HepG2 (cell line): ENCODE measurements around the gene GNG12. TPM values are rescaled to one million over a fixed set of nuclear protein-coding genes. Genes with fewer than 3 reads are reported as not detected.
A peak's percentile ranks its signal among the peaks of the same experiment; 100 is the strongest.

Experiments used
- EEA1 ChIP-seq: sonication (generic); formaldehyde crosslinking; IDR thresholded peaks from 2 replicates; pipeline ENCODE4 v1.5.1; 2020; ENCODE audit warnings: mild to moderate bottlenecking, missing genetic modification reagents, borderline replicate concordance
- ERF ChIP-seq: IDR thresholded peaks from 2 replicates; pipeline ENCODE4 v1.6.1; 2018; ENCODE audit warnings: missing biosample characterization, missing genetic modification reagents
- ESRRA ChIP-seq: sonication (generic); formaldehyde crosslinking; IDR thresholded peaks from 2 replicates; pipeline ENCODE4 v1.5.1; 2020; ENCODE audit warnings: mild to moderate bottlenecking, low read depth, missing genetic modification reagents
- MLLT10 ChIP-seq: sonication (generic); formaldehyde crosslinking; IDR thresholded peaks from 2 replicates; pipeline ENCODE4 v1.4.0; 2020; ENCODE audit warnings: missing genetic modification reagents
- NR2F6 ChIP-seq, 2 experiments: IDR thresholded peaks; 2 replicates each; pipeline ENCODE4 v1.6.1; 2016; ENCODE audit warnings: antibody characterized with exemption in 1 of 2, mild to moderate bottlenecking in 1 of 2
- RAD21 ChIP-seq: fragments of 450-650 bp; formaldehyde crosslinking; IDR thresholded peaks from 2 replicates; pipeline ENCODE4 v1.5.0; 2020; ENCODE audit warnings: mild to moderate bottlenecking
- SALL2 ChIP-seq: sonication (generic); formaldehyde crosslinking; IDR thresholded peaks from 2 replicates; pipeline ENCODE4 v1.8.1; 2023; ENCODE audit warnings: mild to moderate bottlenecking, missing genetic modification reagents, inconsistent platforms
- TERF1 ChIP-seq: sonication (generic); formaldehyde crosslinking; IDR thresholded peaks from 2 replicates; pipeline ENCODE4 v1.8.0; 2022; ENCODE audit warnings: mild to moderate bottlenecking, missing genetic modification reagents, moderate library complexity
- TRIM22 ChIP-seq: fragments of 450-650 bp; IDR thresholded peaks from 2 replicates; pipeline ENCODE4 v1.6.1; 2017
- ZNF121 ChIP-seq: sonication (generic); formaldehyde crosslinking; IDR thresholded peaks from 2 replicates; pipeline ENCODE4 v1.5.0; 2020; ENCODE audit warnings: mild to moderate bottlenecking, missing genetic modification reagents
- ZNF333 ChIP-seq: sonication (generic); formaldehyde crosslinking; IDR thresholded peaks from 2 replicates; pipeline ENCODE4 v1.4.0; 2020; ENCODE audit warnings: mild to moderate bottlenecking, missing genetic modification reagents, borderline replicate concordance
- ZNF543 ChIP-seq: sonication (generic); formaldehyde crosslinking; IDR thresholded peaks from 2 replicates; pipeline ENCODE4 v1.4.0; 2020; ENCODE audit warnings: mild to moderate bottlenecking, missing genetic modification reagents
- ZNF567 ChIP-seq: sonication (generic); formaldehyde crosslinking; IDR thresholded peaks from 2 replicates; pipeline ENCODE4 v1.8.1; 2023; ENCODE audit warnings: mild to moderate bottlenecking, missing genetic modification reagents, borderline replicate concordance
- ZNF607 ChIP-seq: sonication (generic); formaldehyde crosslinking; IDR thresholded peaks from 2 replicates; pipeline ENCODE4 v1.5.1; 2020; ENCODE audit warnings: missing genetic modification reagents, mild to moderate bottlenecking, borderline replicate concordance
- ZNF746 ChIP-seq: sonication (generic); formaldehyde crosslinking; IDR thresholded peaks from 2 replicates; pipeline ENCODE4 v1.8.0; 2022; ENCODE audit warnings: mild to moderate bottlenecking, missing genetic modification reagents
- polyA plus RNA-seq, 8 experiments: library from polyadenylated mRNA; depleted of rRNA in 3 of 8; stranded (reverse) in 7 of 8; unstranded in 1 of 8; fragments of >200 nt; fragmentation: Illumina TruSeq in 4 of 8; extraction: Trizol in 4 of 8; gene quantifications; 2 replicates each; pipeline versions ENCODE4 v1.2.1 to v1.2.3, GENCODE V29; 2011 to 2016; ENCODE audit warnings: low read depth in 4 of 8, missing spikeins in 1 of 8, mixed read lengths in 1 of 8; ENCODE audit not compliant: insufficient read depth in 1 of 8
- total RNA-seq, 5 experiments: library from RNA; depleted of rRNA; stranded (reverse); fragments of >200 nt; fragmentation: Illumina TruSeq; extraction: Trizol; gene quantifications; 2 replicates each; pipeline ENCODE4 v1.2.3, GENCODE V29; 2016; ENCODE audit warnings: low read depth in 1 of 5
- TF ChIP-seq, protein P1 (sequence below): sonication (generic); formaldehyde crosslinking; conservative IDR thresholded peaks from 2 replicates; pipeline ENCODE4 v1.5.0; 2020; ENCODE audit warnings: missing genetic modification reagents
- TF ChIP-seq, protein P2 (sequence below): sonication (generic); formaldehyde crosslinking; conservative IDR thresholded peaks from 2 replicates; pipeline ENCODE4 v1.4.0; 2020; ENCODE audit warnings: missing genetic modification reagents
- TF ChIP-seq, protein P3 (sequence below): sonication (generic); formaldehyde crosslinking; IDR thresholded peaks from 2 replicates; pipeline ENCODE4 v1.4.0; 2020; ENCODE audit warnings: missing genetic modification reagents

The GNG12 gene
- total and polyA plus RNA-seq, 2 of the 13 experiments (the other 11 are each of a cell fraction or from before 2014, with no cell fraction given): 0.11 TPM

DNA sequence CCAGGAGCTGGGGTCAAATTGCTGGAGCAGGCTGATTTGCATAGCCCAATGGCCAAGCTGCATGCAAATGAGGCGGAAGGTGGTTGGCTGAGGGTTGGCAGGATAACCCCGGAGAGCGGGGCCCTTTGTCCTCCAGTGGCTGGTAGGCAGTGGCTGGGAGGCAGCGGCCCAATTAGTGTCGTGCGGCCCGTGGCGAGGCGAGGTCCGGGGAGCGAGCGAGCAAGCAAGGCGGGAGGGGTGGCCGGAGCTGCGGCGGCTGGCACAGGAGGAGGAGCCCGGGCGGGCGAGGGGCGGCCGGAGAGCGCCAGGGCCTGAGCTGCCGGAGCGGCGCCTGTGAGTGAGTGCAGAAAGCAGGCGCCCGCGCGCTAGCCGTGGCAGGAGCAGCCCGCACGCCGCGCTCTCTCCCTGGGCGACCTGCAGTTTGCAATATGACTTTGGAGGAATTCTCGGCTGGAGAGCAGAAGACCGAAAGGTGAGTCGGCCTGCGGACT lies 148.2 kb downstream of the GNG12 start, which contains the start of gene GADD45A (continued):
- no peak for TF ChIP-seq ESRRA (CRISPR knock-in tag)
- no peak for TF ChIP-seq TRIM22
- TF ChIP-seq, protein P1, sequence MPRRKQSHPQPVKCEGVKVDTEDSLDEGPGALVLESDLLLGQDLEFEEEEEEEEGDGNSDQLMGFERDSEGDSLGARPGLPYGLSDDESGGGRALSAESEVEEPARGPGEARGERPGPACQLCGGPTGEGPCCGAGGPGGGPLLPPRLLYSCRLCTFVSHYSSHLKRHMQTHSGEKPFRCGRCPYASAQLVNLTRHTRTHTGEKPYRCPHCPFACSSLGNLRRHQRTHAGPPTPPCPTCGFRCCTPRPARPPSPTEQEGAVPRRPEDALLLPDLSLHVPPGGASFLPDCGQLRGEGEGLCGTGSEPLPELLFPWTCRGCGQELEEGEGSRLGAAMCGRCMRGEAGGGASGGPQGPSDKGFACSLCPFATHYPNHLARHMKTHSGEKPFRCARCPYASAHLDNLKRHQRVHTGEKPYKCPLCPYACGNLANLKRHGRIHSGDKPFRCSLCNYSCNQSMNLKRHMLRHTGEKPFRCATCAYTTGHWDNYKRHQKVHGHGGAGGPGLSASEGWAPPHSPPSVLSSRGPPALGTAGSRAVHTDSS (CRISPR knock-in tag): no peak
- 0 out of 2 replicates have a peak, but pooled peaks have one; percentile 6 for TF ChIP-seq NR2F6 (IDR thresholded peaks at IDR 0.05)
- TF ChIP-seq NR2F6 (CRISPR knock-in tag; IDR thresholded peaks at IDR 0.05): peak; percentile 67
- TF ChIP-seq SALL2 (CRISPR knock-in tag): peak; percentile 97
- peak; percentile 75; the same call in 1 of the 2 replicates for TF ChIP-seq ZNF121
- TF ChIP-seq ZNF543 (CRISPR knock-in tag): peak; percentile 70; the same call in 1 of the 2 replicates
- peak; percentile 70; the same call in 1 of the 2 replicates for TF ChIP-seq EEA1 (CRISPR knock-in tag)
- TF ChIP-seq ZNF333 (CRISPR knock-in tag): peak; percentile 77; the same call in 1 of the 2 replicates
- TF ChIP-seq ZNF567 (CRISPR knock-in tag): 0 out of 2 replicates have a peak, but pooled peaks have one; percentile 44
- peak; percentile 61; the same call in 1 of the 2 replicates for TF ChIP-seq MLLT10 (CRISPR knock-in tag)
- TF ChIP-seq ZNF607 (CRISPR knock-in tag): peak; percentile 98
- TF ChIP-seq ERF (CRISPR knock-in tag): peak; percentile 93
- TF ChIP-seq, protein P2, sequence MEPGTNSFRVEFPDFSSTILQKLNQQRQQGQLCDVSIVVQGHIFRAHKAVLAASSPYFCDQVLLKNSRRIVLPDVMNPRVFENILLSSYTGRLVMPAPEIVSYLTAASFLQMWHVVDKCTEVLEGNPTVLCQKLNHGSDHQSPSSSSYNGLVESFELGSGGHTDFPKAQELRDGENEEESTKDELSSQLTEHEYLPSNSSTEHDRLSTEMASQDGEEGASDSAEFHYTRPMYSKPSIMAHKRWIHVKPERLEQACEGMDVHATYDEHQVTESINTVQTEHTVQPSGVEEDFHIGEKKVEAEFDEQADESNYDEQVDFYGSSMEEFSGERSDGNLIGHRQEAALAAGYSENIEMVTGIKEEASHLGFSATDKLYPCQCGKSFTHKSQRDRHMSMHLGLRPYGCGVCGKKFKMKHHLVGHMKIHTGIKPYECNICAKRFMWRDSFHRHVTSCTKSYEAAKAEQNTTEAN (CRISPR knock-in tag): no peak
- TF ChIP-seq, protein P3, sequence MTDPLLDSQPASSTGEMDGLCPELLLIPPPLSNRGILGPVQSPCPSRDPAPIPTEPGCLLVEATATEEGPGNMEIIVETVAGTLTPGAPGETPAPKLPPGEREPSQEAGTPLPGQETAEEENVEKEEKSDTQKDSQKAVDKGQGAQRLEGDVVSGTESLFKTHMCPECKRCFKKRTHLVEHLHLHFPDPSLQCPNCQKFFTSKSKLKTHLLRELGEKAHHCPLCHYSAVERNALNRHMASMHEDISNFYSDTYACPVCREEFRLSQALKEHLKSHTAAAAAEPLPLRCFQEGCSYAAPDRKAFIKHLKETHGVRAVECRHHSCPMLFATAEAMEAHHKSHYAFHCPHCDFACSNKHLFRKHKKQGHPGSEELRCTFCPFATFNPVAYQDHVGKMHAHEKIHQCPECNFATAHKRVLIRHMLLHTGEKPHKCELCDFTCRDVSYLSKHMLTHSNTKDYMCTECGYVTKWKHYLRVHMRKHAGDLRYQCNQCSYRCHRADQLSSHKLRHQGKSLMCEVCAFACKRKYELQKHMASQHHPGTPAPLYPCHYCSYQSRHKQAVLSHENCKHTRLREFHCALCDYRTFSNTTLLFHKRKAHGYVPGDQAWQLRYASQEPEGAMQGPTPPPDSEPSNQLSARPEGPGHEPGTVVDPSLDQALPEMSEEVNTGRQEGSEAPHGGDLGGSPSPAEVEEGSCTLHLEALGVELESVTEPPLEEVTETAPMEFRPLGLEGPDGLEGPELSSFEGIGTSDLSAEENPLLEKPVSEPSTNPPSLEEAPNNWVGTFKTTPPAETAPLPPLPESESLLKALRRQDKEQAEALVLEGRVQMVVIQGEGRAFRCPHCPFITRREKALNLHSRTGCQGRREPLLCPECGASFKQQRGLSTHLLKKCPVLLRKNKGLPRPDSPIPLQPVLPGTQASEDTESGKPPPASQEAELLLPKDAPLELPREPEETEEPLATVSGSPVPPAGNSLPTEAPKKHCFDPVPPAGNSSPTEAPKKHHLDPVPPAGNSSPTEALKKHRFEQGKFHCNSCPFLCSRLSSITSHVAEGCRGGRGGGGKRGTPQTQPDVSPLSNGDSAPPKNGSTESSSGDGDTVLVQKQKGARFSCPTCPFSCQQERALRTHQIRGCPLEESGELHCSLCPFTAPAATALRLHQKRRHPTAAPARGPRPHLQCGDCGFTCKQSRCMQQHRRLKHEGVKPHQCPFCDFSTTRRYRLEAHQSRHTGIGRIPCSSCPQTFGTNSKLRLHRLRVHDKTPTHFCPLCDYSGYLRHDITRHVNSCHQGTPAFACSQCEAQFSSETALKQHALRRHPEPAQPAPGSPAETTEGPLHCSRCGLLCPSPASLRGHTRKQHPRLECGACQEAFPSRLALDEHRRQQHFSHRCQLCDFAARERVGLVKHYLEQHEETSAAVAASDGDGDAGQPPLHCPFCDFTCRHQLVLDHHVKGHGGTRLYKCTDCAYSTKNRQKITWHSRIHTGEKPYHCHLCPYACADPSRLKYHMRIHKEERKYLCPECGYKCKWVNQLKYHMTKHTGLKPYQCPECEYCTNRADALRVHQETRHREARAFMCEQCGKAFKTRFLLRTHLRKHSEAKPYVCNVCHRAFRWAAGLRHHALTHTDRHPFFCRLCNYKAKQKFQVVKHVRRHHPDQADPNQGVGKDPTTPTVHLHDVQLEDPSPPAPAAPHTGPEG (CRISPR knock-in tag): peak; percentile 92
- peak; percentile 77 for TF ChIP-seq RAD21
- TF ChIP-seq TERF1: no peak
- TF ChIP-seq ZNF746: no peak
